ENCODE data around the gene IREB2.

Gene IREB2

DNA sequence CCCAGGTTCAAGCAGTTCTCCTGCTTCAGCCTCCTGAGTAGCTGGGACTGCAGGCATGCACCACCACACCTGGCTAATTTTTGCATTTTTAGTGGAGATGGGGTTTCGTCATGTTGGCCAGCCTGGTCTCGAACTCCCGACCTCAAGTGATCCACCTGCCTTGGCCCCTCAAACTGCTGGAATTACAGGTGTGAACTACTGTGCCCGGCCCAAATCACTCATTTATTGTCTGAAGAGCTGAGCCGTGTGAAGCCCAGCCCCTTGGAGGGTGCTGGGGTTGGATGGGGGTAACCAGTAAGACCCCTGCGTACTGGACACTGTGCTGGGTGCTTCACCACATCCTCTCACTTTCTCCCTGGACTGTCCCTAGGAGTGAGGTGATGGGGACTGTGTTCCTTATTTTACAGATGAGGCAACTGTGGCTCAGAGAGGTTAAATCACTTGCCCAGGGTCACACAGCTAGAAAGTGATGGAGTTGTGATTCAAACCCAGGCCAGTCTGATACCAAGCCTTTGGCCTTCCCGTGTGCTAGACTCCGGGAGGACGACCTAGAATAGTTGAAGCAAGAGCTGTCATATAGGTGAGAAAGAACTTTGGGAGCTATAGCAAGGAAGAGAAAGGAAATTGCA lies 41.7 kb upstream of the IREB2 start:
- Histone ChIP-seq H2AFZ (ENCODE audit: low read depth, low read length) (no peak overlapping the region), H3K4me2 (ENCODE audit: low read length) (no peak overlapping the region)

DNA sequence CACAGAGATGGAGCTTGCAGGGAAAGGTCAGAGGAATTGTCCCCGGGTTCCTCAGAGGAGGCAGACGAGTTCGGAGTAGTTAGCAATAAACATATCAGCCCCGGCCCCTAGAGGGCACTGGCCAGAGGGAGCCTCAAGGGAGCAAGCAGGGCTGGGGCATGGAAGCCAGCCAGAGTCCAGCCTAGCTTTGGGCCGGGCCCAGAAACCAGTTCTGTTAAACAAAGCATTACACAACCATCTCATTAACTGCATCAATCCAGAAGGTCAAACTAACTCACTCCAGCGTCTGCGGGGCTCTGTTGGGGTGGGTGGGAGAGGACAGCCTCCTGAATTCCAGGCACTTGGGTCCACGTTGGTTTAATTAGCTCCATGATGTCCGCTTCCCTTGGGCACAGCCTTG lies 41.0 kb upstream of the IREB2 start:
- Histone ChIP-seq H3K79me2 (ENCODE audit: low read length) (no peaks in the 10 kb centered on the region), H3K27me3 (ENCODE audit: low read depth, low read length) (0 out of 2 replicates have a peak, but pooled peaks cover 2% of the 10 kb centered on the region), H4K20me1 (ENCODE audit: insufficient read depth, low read length) (no peaks in the 10 kb centered on the region), H3K9me3 (ENCODE audit: insufficient read depth, low read length) (no peaks in the 10 kb centered on the region), H3K9ac (ENCODE audit: low read length) (no peak overlapping the region), H3K4me1 (ENCODE audit: low read length) (no peaks in the 10 kb centered on the region), H3K4me3 (ENCODE audit: low read length) (no peak overlapping the region), H3K36me3 (replicated peaks; ENCODE audit: low read depth, low read length) (no peaks in the 10 kb centered on the region), H2AFZ (ENCODE audit: low read depth, low read length) (no peak overlapping the region), H3K27ac (ENCODE audit: low read length) (no peak overlapping the region), H3K4me2 (ENCODE audit: low read length) (no peak overlapping the region)
- TF ChIP-seq, protein P1, sequence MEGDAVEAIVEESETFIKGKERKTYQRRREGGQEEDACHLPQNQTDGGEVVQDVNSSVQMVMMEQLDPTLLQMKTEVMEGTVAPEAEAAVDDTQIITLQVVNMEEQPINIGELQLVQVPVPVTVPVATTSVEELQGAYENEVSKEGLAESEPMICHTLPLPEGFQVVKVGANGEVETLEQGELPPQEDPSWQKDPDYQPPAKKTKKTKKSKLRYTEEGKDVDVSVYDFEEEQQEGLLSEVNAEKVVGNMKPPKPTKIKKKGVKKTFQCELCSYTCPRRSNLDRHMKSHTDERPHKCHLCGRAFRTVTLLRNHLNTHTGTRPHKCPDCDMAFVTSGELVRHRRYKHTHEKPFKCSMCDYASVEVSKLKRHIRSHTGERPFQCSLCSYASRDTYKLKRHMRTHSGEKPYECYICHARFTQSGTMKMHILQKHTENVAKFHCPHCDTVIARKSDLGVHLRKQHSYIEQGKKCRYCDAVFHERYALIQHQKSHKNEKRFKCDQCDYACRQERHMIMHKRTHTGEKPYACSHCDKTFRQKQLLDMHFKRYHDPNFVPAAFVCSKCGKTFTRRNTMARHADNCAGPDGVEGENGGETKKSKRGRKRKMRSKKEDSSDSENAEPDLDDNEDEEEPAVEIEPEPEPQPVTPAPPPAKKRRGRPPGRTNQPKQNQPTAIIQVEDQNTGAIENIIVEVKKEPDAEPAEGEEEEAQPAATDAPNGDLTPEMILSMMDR (IDR thresholded peaks at IDR 0.05; ENCODE audit: low read depth, low read length) = peak; percentile 29
- no peak for TF ChIP-seq EZH2phosphoT487 (IDR thresholded peaks at IDR 0.05; ENCODE audit: low read depth)

More for the DNA sequence above, 41.7 kb upstream of the IREB2 start:
- Histone ChIP-seq H3K79me2 (ENCODE audit: low read length) (no peaks in the 10 kb centered on the region), H3K9me3 (ENCODE audit: insufficient read depth, low read length) (no peaks in the 10 kb centered on the region), H3K36me3 (replicated peaks; ENCODE audit: low read depth, low read length) (no peaks in the 10 kb centered on the region), H3K27me3 (ENCODE audit: low read depth, low read length) (no peaks in the 10 kb centered on the region), H3K4me3 (ENCODE audit: low read length) (no peak overlapping the region), H3K9ac (ENCODE audit: low read length) (no peak overlapping the region), H3K4me1 (ENCODE audit: low read length) (no peaks in the 10 kb centered on the region), H4K20me1 (ENCODE audit: insufficient read depth, low read length) (no peaks in the 10 kb centered on the region), H3K27ac (ENCODE audit: low read length) (no peak overlapping the region)
- no peak for TF ChIP-seq EZH2phosphoT487 (IDR thresholded peaks at IDR 0.05; ENCODE audit: low read depth)
- TF ChIP-seq, protein P1 (IDR thresholded peaks at IDR 0.05; ENCODE audit: low read depth, low read length) = no peak

DNA sequence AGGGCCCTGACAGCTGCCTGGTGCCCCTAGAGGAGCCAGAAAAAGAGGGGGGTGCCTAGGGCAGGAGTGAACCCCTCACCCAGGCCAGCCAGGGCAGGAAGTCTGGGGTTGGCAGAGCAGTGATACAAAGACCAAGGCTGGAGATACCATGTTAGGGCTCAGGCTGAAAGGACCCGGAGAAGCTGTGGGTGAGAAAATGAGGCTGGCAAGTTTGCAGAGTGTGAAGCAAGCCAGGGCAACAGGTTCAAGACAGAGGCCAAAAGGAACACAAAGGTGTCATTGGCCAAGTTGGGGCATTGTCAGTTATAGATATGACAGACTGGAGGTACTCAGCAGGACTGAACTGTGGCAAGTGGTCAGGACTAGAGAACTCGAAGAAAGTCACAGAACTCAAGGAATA lies 40.6 kb upstream of the IREB2 start:
- H3K4me3 ChIP-seq (ENCODE audit: low read length) = no peak overlapping the region
- H3K36me3 ChIP-seq (replicated peaks; ENCODE audit: low read depth, low read length) = no peaks in the 10 kb centered on the region
- 0 out of 2 replicates have a peak, but pooled peaks cover 2% of the 10 kb centered on the region for H3K27me3 ChIP-seq (ENCODE audit: low read depth, low read length)
- H3K27ac ChIP-seq (ENCODE audit: low read length) = no peak overlapping the region
- no peak overlapping the region for H3K9ac ChIP-seq (ENCODE audit: low read length)
- no peaks in the 10 kb centered on the region for H3K79me2 ChIP-seq (ENCODE audit: low read length)
- TF ChIP-seq, protein P1 (IDR thresholded peaks at IDR 0.05; ENCODE audit: low read depth, low read length) = no peak
- no peak for TF ChIP-seq EZH2phosphoT487 (IDR thresholded peaks at IDR 0.05; ENCODE audit: low read depth)
- H3K4me1 ChIP-seq (ENCODE audit: low read length) = no peaks in the 10 kb centered on the region
- no peak overlapping the region for H3K4me2 ChIP-seq (ENCODE audit: low read length)
- no peaks in the 10 kb centered on the region for H3K9me3 ChIP-seq (ENCODE audit: insufficient read depth, low read length)
- no peaks in the 10 kb centered on the region for H4K20me1 ChIP-seq (ENCODE audit: insufficient read depth, low read length)
- H2AFZ ChIP-seq (ENCODE audit: low read depth, low read length) = no peak overlapping the region

DNA sequence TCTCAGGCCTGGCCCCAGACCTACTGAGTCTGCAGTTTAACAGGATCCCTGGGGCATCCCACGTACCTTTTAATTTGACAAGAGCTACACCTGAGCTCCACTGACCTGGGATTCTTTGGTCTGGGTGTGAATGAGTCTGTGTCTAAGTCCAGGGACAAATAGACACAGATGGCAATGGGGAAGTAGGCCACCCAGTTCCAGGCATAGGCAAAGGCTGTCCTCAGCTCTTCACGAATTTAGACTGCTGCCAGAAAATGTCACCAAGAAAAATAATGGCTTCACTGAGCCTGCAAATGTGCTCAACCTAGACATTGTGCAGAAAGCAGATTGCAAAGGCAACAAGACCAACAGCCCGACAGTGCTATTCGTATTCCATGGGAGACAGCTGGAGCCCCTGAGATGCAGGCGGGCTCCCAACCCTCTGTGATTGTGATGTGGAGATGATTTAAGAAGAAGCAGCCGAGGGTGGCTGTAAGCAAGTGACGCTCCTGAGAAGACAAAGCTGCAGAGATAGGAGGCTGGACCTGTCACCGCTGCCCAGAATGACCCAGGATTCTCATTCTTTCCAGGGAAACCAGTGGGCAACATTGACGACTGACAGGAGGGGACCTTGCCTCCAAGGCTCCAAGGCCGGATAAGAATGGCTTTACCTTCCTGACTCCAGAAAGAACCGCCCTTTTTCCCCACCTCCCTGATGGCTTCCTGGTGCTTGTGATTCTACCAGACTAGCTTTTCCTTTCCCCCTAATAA lies 39.8 kb upstream of the IREB2 start:
- Histone ChIP-seq H3K27ac (ENCODE audit: low read length) (no peak overlapping the region), H3K9me3 (ENCODE audit: insufficient read depth, low read length) (no peaks in the 10 kb centered on the region), H3K36me3 (replicated peaks; ENCODE audit: low read depth, low read length) (no peaks in the 10 kb centered on the region), H3K4me2 (ENCODE audit: low read length) (no peak overlapping the region), H3K27me3 (ENCODE audit: low read depth, low read length) (0 out of 2 replicates have a peak, but pooled peaks cover 2% of the 10 kb centered on the region), H3K4me1 (ENCODE audit: low read length) (no peaks in the 10 kb centered on the region), H4K20me1 (ENCODE audit: insufficient read depth, low read length) (no peaks in the 10 kb centered on the region), H3K9ac (ENCODE audit: low read length) (no peak overlapping the region), H2AFZ (ENCODE audit: low read depth, low read length) (no peak overlapping the region), H3K79me2 (ENCODE audit: low read length) (no peaks in the 10 kb centered on the region), H3K4me3 (ENCODE audit: low read length) (no peak overlapping the region)
- no peak for TF ChIP-seq EZH2phosphoT487 (IDR thresholded peaks at IDR 0.05; ENCODE audit: low read depth)
- TF ChIP-seq, protein P1 (IDR thresholded peaks at IDR 0.05; ENCODE audit: low read depth, low read length) = no peak
